Esophagus muscularis mucosa (tissue), 4 donors: ENCODE measurements around the gene IWS1. TPM values are rescaled to one million over a fixed set of nuclear protein-coding genes. Genes with fewer than 3 reads are reported as not detected.

Source experiments
- DNase-seq: peaks from one replicate; pipeline ENCODE4 v3.0.0-alpha.2; 2017; ENCODE audit errors: extremely low spot score
- H3K27ac ChIP-seq, 4 donors: fragments of 200-600 bp; sonication (generic); replicated peaks in 1 of 4; 1 replicate in 3 of 4; 2 replicates in 1 of 4; pipeline ENCODE4 v1.5.1; 2016 to 2019; ENCODE audit warnings: mild to moderate bottlenecking in 1 of 4
- H3K27me3 ChIP-seq, 4 donors: fragments of 200-600 bp; sonication (generic); one replicate each; pipeline versions ENCODE4 v1.5.1 to v1.6.0; 2016 to 2019
- H3K36me3 ChIP-seq, 4 donors: fragments of 200-600 bp; sonication (generic); one replicate each; pipeline ENCODE4 v1.5.1; 2016 to 2019
- H3K4me1 ChIP-seq, 4 donors: fragments of 200-600 bp; sonication (generic); one replicate each; pipeline ENCODE4 v1.5.1; 2016 to 2019
- H3K4me3 ChIP-seq, 4 donors: fragments of 200-600 bp; sonication (generic); 1 replicate in 2 of 4; 2 replicates in 2 of 4; pipeline ENCODE4 v1.5.1; 2016 to 2019; ENCODE audit warnings: mild to moderate bottlenecking in 4 of 4, moderate library complexity in 1 of 4
- H3K9me3 ChIP-seq, 4 donors: fragments of 200-600 bp; sonication (generic); 1 replicate in 3 of 4; 2 replicates in 1 of 4; pipeline ENCODE4 v1.5.1; 2016 to 2019
- EP300 ChIP-seq: sonication (generic); formaldehyde crosslinking; IDR thresholded peaks from one replicate; pipeline ENCODE4 v1.6.1; 2017; ENCODE audit warnings: antibody characterized with exemption
- POLR2A ChIP-seq: fragments of 450-650 bp; IDR thresholded peaks from one replicate; pipeline ENCODE4 v1.6.1; 2017; ENCODE audit warnings: antibody characterized with exemption, moderate library complexity, mild to moderate bottlenecking, low read depth
- POLR2AphosphoS5 ChIP-seq, 2 donors: sonication (generic); formaldehyde crosslinking; IDR thresholded peaks; one replicate each; pipeline ENCODE4 v1.6.1; 2017; ENCODE audit warnings: antibody characterized with exemption in 2 of 2
- WGBS: methylation state at CpG from one replicate; pipeline ENCODE4 v1.1.5; 2018; 5-methylcytosine and 5-hydroxymethylcytosine counted together
- intact Hi-C: fragments of 100-400 bp; cut with DNase I; formaldehyde crosslinking; loops from one replicate; pipeline ENCODE4 v1.15.1; 2023
- total RNA-seq, 4 donors: library from RNA; depleted of rRNA; stranded (reverse); fragments of >200 nt; gene quantifications; one replicate each; pipeline versions ENCODE4 v1.1.0 to v1.2.1, GENCODE V29; 2016
- TF ChIP-seq, protein P1 (sequence below), 3 experiments: fragments of 200-600 bp in 2 of 3; fragments of 450-650 bp in 1 of 3; sonication (generic) in 2 of 3; IDR thresholded peaks; one replicate each; pipeline ENCODE4 v1.5.1; 2017 to 2019; ENCODE audit warnings: antibody characterized with exemption in 3 of 3, mild to moderate bottlenecking in 2 of 3, moderate library complexity in 1 of 3

IWS1 gene
- total RNA-seq, 4 donors from 2014 or later = 32.6 to 38.1 (median 34.7) TPM

DNA sequence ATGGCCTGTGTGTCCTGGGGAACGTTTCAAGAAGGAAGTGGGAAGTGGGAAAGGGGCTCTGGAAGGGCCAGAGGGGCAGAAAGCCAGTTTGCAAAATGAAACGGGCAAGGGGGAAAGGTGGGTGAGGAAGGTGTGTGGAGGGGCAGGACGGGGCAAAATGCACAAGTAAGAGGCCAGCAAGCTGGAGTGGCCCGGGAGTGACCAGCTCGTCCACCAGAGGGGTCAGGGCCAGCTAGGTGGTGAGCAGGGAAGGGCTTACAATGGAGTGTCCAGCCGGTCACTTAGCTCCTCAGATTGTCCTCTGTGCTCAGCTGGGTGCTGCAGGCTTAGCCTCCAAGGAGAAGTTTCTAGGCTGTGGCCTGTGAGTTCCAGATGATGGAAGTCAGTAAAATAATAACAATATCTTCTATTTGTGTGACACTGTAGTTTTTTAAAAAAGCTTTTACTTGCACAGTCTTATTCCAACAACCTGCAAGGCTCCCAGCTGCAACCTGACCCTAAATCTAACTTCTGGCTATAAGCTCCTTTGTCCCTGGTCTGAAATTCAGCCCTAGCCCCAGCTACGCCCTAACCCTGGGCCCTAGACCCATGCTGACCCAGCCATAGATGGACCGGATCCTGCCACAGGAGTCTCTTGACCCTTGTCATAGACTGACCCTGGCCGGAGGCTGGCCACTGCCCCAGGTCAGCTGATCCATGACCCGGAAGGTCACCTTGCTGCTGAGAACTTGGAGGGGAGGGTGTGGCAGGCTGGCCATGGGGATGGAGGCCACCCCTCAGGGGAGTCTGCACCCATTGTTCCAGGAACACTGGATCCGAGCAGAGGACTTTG is 38.4 kb upstream of the IWS1 start:
- no peak overlapping the region for H3K27ac ChIP-seq
- DNase-seq = no peak
- no peak overlapping the region for H3K4me3 ChIP-seq
- TF ChIP-seq EP300 (no peak), POLR2A (no peak), POLR2AphosphoS5 (IDR thresholded peaks at IDR 0.05) (no peak)
- TF ChIP-seq, protein P1, sequence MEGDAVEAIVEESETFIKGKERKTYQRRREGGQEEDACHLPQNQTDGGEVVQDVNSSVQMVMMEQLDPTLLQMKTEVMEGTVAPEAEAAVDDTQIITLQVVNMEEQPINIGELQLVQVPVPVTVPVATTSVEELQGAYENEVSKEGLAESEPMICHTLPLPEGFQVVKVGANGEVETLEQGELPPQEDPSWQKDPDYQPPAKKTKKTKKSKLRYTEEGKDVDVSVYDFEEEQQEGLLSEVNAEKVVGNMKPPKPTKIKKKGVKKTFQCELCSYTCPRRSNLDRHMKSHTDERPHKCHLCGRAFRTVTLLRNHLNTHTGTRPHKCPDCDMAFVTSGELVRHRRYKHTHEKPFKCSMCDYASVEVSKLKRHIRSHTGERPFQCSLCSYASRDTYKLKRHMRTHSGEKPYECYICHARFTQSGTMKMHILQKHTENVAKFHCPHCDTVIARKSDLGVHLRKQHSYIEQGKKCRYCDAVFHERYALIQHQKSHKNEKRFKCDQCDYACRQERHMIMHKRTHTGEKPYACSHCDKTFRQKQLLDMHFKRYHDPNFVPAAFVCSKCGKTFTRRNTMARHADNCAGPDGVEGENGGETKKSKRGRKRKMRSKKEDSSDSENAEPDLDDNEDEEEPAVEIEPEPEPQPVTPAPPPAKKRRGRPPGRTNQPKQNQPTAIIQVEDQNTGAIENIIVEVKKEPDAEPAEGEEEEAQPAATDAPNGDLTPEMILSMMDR (IDR thresholded peaks at IDR 0.05) = no peak
- peaks cover under 1 to 10% (median 4%) of the 10 kb centered on the region in 4 donors for H3K4me1 ChIP-seq
- H3K9me3 ChIP-seq = no peaks in the 10 kb centered on the region
- H3K27me3 ChIP-seq = no peaks in the 10 kb centered on the region
- intact Hi-C loops = no loop called here
- H3K36me3 ChIP-seq = no peaks in the 10 kb centered on the region
- 89% methylated on average over 10 of the region's 11 CpGs for WGBS

DNA sequence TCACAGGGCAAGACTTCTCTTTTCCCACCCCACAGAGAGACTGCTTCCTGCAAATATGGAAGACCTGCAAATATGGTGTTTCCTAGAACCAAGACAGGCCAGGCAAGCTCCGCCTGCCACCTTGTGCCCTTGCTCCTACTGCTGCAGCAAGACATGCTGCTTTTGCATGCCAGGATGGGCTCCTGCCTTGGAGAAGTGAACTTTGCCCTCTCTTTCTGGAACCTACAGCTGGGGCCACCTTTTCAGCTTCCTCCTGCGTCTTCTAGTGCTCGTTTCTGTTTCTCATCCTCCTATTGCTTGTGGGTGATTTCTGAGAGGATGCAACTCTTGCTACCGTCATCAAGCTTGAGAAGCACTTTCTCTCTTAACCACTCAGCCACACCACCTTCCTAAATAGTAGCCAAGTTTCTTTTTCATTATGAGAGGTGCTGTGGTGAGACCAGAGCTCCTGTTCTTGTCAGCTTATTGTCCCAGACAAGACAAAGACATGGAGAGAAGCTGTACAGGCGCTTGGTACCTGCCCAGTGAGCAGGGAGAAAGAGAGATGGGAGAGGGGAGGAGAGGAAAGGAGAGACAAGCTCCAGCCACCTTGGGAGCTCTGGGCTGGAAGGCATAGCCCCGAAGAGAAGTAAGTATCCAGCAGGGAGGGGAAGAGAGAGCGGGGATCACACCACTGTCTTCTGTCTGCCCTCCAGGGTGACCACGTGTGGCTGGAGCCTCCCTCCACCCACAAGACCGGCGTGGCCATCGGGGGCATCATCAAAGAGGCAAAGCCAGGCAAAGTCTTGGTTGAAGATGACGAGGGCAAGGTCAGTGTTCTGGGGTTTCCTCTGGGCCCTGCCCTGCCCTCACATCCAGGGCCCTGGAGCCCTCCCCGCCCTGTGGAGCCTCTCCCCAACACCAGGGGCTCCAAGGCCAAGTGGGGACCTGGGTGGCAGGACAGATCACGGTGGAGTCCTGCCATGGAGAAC is 37.5 kb upstream of the IWS1 start:
- DNase-seq = no peak
- Histone ChIP-seq H3K4me1 (peaks cover 0 to 3% (median 0%) of the 10 kb centered on the region in 4 donors), H3K9me3 (no peaks in the 10 kb centered on the region), H3K27me3 (no peaks in the 10 kb centered on the region), H3K36me3 (no peaks in the 10 kb centered on the region), H3K27ac (no peak overlapping the region), H3K4me3 (no peak overlapping the region)
- TF ChIP-seq EP300 = no peak
- no peak for TF ChIP-seq POLR2A
- TF ChIP-seq POLR2AphosphoS5 (IDR thresholded peaks at IDR 0.05) = no peak
- intact Hi-C loops = no loop called here
- 84% methylated on average over 14 of the region's 14 CpGs for WGBS

DNA sequence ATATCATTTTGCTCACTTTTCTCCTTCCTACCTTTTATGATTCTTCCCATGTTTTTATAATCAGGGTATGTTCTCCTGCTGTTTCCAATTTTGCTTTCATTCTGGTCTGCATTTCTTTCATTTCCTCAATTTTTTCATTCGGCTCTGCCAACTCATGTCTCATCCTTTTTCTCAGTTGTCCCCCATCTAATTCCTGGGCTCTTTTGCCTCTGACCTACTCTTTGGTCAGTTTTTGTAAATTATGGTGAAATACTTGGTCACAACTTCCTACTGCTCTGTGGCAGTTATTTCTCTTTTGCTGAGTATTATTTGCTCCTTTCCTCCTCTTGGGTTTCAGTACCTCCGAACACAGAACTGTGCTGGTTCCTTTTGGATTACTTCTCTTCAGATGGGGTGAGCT is 36.6 kb upstream of the IWS1 start:
- H3K9me3 ChIP-seq = no peaks in the 10 kb centered on the region
- 73% methylated on average over 2 of the region's 2 CpGs for WGBS
- H3K27me3 ChIP-seq = no peaks in the 10 kb centered on the region
- no peaks in the 10 kb centered on the region for H3K36me3 ChIP-seq
- intact Hi-C loops = no loop called here
- no peak overlapping the region for H3K4me3 ChIP-seq
- peaks cover 0 to under 1% (median 0%) of the 10 kb centered on the region in 4 donors for H3K4me1 ChIP-seq
- DNase-seq = no peak
- TF ChIP-seq, protein P1 (IDR thresholded peaks at IDR 0.05) = no peak
- no peak for TF ChIP-seq POLR2AphosphoS5 (IDR thresholded peaks at IDR 0.05)
- no peak for TF ChIP-seq EP300
- no peak for TF ChIP-seq POLR2A
- no peak overlapping the region for H3K27ac ChIP-seq

DNA sequence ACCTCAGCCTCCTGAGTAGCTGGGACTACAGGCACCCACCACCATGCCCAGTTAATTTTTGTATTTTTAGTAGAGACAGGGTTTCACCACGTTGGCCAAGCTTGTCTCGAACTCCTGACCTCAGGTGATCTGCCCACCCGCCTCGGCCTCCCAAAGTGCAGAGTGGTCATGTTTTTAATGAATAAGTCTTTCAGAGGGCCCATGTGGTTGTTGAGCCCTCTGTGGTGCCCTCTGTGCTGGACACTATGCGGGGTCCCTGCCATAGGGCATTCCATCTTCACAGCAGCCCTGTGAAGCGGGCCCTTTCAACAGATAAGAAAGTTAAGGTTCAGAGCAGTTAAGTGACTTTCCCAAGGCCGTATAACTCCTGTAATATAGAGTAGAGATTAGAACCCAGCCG is 35.1 kb upstream of the IWS1 start:
- TF ChIP-seq POLR2A (no peak), EP300 (no peak), POLR2AphosphoS5 (IDR thresholded peaks at IDR 0.05) (no peak)
- TF ChIP-seq, protein P1 (IDR thresholded peaks at IDR 0.05) = no peak
- WGBS = 100% methylated on average over 8 of the region's 8 CpGs
- no peaks in the 10 kb centered on the region for H3K4me1 ChIP-seq

DNA sequence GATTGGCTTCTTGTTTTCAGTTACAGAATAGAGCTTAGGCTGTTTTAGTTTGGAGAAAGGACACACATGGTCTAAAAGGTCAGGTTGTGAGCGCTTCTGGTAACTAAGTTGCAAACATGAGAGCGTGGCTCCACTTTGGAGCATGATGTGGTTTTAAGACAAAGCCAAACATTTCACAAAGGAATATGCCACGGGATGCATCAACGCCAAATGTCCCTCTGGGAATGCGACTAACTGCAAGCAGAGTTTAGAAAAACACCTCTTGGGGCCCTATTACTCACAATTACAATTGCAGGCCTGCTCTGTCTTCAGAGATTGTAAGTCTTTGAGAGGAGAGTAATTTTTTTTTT is 34.6 kb upstream of the IWS1 start:
- H3K27ac ChIP-seq = no peak overlapping the region
- TF ChIP-seq, protein P1 (IDR thresholded peaks at IDR 0.05) = no peak
- no peak for TF ChIP-seq EP300
- no peak for TF ChIP-seq POLR2AphosphoS5 (IDR thresholded peaks at IDR 0.05)
- TF ChIP-seq POLR2A = no peak
- no peak for DNase-seq
- intact Hi-C loops = no loop called here
- peaks cover 0 to 8% (median 2%) of the 10 kb centered on the region in 4 donors for H3K9me3 ChIP-seq
- 83% methylated on average over 5 of the region's 5 CpGs for WGBS
- no peaks in the 10 kb centered on the region for H3K4me1 ChIP-seq
- H3K27me3 ChIP-seq = no peaks in the 10 kb centered on the region
- no peak overlapping the region for H3K4me3 ChIP-seq
- no peaks in the 10 kb centered on the region for H3K36me3 ChIP-seq

More for the DNA sequence above, 35.1 kb upstream of the IWS1 start:
- H3K27me3 ChIP-seq = no peaks in the 10 kb centered on the region
- intact Hi-C loops = no loop called here
- DNase-seq = no peak
- no peak overlapping the region for H3K4me3 ChIP-seq
- no peak overlapping the region for H3K27ac ChIP-seq
- H3K9me3 ChIP-seq = peaks cover 0 to 4% (median 2%) of the 10 kb centered on the region in 4 donors
- no peaks in the 10 kb centered on the region for H3K36me3 ChIP-seq
